Measurements from ENCODE around the gene TUBB. TPM values are rescaled to one million over a fixed set of nuclear protein-coding genes. Genes with fewer than 3 reads are reported as not detected.

Gene TUBB
- total and polyA plus RNA-seq, 9 of the 15 experiments (the other 6 are each of a cell fraction or from before 2014, with no cell fraction given) = 971 to 2,870 (median 1,478) TPM

DNA sequence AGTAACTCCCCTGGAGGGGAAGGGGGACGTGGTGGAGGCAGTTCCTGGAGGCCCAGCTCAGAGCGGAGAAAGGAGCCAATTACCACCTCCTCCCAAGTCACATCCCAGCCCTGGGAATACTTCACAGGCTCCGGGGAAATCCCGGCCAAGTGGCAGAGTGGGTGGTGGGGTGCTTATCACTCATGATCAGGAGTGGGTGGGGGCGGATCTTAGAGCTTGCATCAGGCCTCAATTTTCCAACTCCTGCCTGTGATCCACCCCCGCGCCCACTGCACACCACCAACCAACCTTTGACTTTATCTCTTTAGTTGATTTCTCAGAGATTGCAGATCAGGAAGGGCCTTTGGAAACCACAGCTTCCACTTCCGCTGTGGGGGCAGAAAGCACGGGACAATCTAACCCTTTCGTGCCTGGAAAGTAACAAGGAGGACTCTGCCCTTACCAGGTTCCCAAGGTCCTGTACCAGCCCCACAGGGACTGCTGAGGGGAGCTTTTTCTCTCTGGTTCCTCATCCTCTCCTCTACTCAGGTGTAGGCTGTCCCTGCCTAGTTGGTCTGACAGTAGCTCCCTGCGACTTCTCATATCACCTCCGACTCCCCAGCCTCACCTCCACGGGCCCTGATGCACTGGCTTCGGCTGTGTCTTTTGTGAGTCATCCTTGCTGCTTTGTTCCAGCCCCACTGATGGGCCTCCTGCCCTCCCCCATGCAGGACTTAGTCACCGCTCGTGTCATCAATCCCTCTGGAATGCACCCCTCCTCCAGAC, 49.1 kb downstream of the TUBB start (continued):
- TF ChIP-seq ZNF318 (IDR thresholded peaks at IDR 0.05; ENCODE audit: borderline replicate concordance in 1 of 2, low read depth in 1 of 2) = peak in 1 of 2 experiments; percentile 82; a peak in 2 of 4 replicates
- no peak for TF ChIP-seq KDM5B (IDR thresholded peaks at IDR 0.05; ENCODE audit: insufficient replicate concordance, low read depth, low read length)
- TF ChIP-seq U2AF2 (optimal IDR thresholded peaks at IDR 0.05; ENCODE audit: low read depth, low read length) = no peak
- no peak for TF ChIP-seq KLF10 (CRISPR knock-in tag; IDR thresholded peaks at IDR 0.05)
- TF ChIP-seq, protein P1, sequence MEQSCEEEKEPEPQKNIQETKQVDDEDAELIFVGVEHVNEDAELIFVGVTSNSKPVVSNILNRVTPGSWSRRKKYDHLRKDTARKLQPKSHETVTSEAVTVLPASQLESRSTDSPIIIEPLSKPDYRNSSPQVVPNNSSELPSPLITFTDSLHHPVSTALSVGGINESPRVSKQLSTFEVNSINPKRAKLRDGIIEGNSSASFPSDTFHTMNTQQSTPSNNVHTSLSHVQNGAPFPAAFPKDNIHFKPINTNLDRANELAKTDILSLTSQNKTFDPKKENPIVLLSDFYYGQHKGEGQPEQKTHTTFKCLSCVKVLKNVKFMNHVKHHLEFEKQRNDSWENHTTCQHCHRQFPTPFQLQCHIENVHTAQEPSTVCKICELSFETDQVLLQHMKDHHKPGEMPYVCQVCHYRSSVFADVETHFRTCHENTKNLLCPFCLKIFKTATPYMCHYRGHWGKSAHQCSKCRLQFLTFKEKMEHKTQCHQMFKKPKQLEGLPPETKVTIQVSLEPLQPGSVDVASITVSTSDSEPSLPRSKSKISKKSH (CRISPR knock-in tag; IDR thresholded peaks at IDR 0.05) = no peak
- TF ChIP-seq XRCC3 (IDR thresholded peaks at IDR 0.05) = no peak
- TF ChIP-seq ETS2 (tag; IDR thresholded peaks at IDR 0.05; ENCODE audit: borderline replicate concordance, poor library complexity, severe bottlenecking) = no peak
- no peak for TF ChIP-seq ZNF124 (CRISPR knock-in tag; IDR thresholded peaks at IDR 0.05)
- no peak; the same call in 1 of the 2 replicates for TF ChIP-seq MYNN (IDR thresholded peaks at IDR 0.05)
- TF ChIP-seq MYNN (CRISPR knock-in tag; IDR thresholded peaks at IDR 0.05) = no peak
- no peak for TF ChIP-seq PRPF4 (IDR thresholded peaks at IDR 0.05; ENCODE audit: insufficient read depth, low read depth, low read length, poor library complexity, severe bottlenecking)
- TF ChIP-seq BRD9 (IDR thresholded peaks at IDR 0.05; ENCODE audit: low read depth, partially characterized antibody) = peak; percentile 31
- no peak for TF ChIP-seq ZNF75A (CRISPR knock-in tag; IDR thresholded peaks at IDR 0.05)
- no peak for TF ChIP-seq POLR3G (IDR thresholded peaks at IDR 0.05; ENCODE audit: extremely low read depth, insufficient read length, insufficient replicate concordance)

All from K562 (cell line).